DOHH2 (cell line): ENCODE measurements around the gene SLCO3A1.

Experiments used
- H3F3A ChIP-seq: fragments of 200-600 bp; sonication (generic), shearing (Covaris generic); 2 replicates; pipeline ENCODE4 v1.6.0; 2016; ENCODE audit warnings: antibody characterized with exemption, mild to moderate bottlenecking; ENCODE audit not compliant: control insufficient read depth, insufficient read depth
- H3K27ac ChIP-seq: fragments of 200-600 bp; sonication (generic); 2 replicates; pipeline ENCODE4 v1.5.1; 2014; ENCODE audit warnings: low read depth, mild to moderate bottlenecking, low read length, moderate library complexity
- H3K27me3 ChIP-seq: fragments of 200-600 bp; sonication (generic); 2 replicates; pipeline ENCODE4 v1.6.1; 2014; ENCODE audit warnings: mild to moderate bottlenecking, low read length, mixed read lengths; ENCODE audit not compliant: control insufficient read depth
- H3K36me3 ChIP-seq: fragments of 200-600 bp; sonication (generic); 2 replicates; pipeline ENCODE4 v1.6.1; 2014; ENCODE audit warnings: mild to moderate bottlenecking, low read length, moderate library complexity, mixed read lengths; ENCODE audit not compliant: control insufficient read depth
- H3K4me1 ChIP-seq: fragments of 200-600 bp; sonication (generic); 2 replicates; pipeline ENCODE4 v1.6.1; 2014; ENCODE audit warnings: mild to moderate bottlenecking, low read length, mixed read lengths; ENCODE audit not compliant: control insufficient read depth
- H3K4me2 ChIP-seq: fragments of 200-600 bp; sonication (generic); 2 replicates; pipeline ENCODE4 v1.6.0; 2014; ENCODE audit warnings: mild to moderate bottlenecking, low read length, moderate library complexity
- H3K4me3 ChIP-seq: fragments of 200-600 bp; sonication (generic); 2 replicates; pipeline ENCODE4 v1.5.1; 2014; ENCODE audit warnings: mild to moderate bottlenecking, low read length, mixed read lengths
- H3K79me2 ChIP-seq: fragments of 200-600 bp; sonication (generic); 2 replicates; pipeline ENCODE4 v1.6.1; 2014; ENCODE audit warnings: mild to moderate bottlenecking, low read length, mixed read lengths; ENCODE audit not compliant: control insufficient read depth
- H3K9me2 ChIP-seq: fragments of 200-600 bp; sonication (generic); replicated peaks from 2 replicates; pipeline ENCODE4 v1.6.1; 2014; ENCODE audit warnings: mild to moderate bottlenecking, low read length, mixed read lengths; ENCODE audit not compliant: control insufficient read depth
- H3K9me3 ChIP-seq: fragments of 200-600 bp; sonication (generic); 2 replicates; pipeline ENCODE4 v1.6.1; 2014; ENCODE audit warnings: antibody characterized with exemption, low read length, mixed read lengths; ENCODE audit not compliant: control insufficient read depth, insufficient read depth
- H4K20me1 ChIP-seq: fragments of 200-600 bp; sonication (generic); 2 replicates; pipeline ENCODE4 v1.6.0; 2014; ENCODE audit warnings: low read depth, mild to moderate bottlenecking, antibody characterized with exemption, low read length, moderate library complexity; ENCODE audit not compliant: control insufficient read depth, insufficient read depth
- CTCF ChIP-seq: fragments of 200-600 bp; sonication (generic); IDR thresholded peaks from one replicate; pipeline ENCODE4 v1.5.1; 2014; ENCODE audit warnings: antibody characterized with exemption, mild to moderate bottlenecking, low read depth, low read length; ENCODE audit not compliant: poor library complexity, severe bottlenecking
- EZH2phosphoT487 ChIP-seq: fragments of 200-600 bp; sonication (generic); IDR thresholded peaks from 2 replicates; pipeline ENCODE4 v1.6.1; 2017; ENCODE audit warnings: borderline replicate concordance, mild to moderate bottlenecking, antibody characterized with exemption, low read length, moderate library complexity, mixed read lengths

The SLCO3A1 gene

GRCh38 chr15:91966194-91966552 is 112.7 kb downstream of the SLCO3A1 start:
- H3K4me3 ChIP-seq: no peak overlapping the region
- H3K9me3 ChIP-seq: no peaks in the 10 kb centered on the region
- H4K20me1 ChIP-seq: no peaks in the 10 kb centered on the region
- H3K9me2 ChIP-seq: no peaks in the 10 kb centered on the region
- H3K79me2 ChIP-seq: no peaks in the 10 kb centered on the region
- no peaks in the 10 kb centered on the region for H3K4me1 ChIP-seq
- H3F3A ChIP-seq: no peaks in the 10 kb centered on the region
- H3K4me2 ChIP-seq: no peak overlapping the region
- TF ChIP-seq EZH2phosphoT487 (no peak), CTCF (no peak)
- no peaks in the 10 kb centered on the region for H3K27me3 ChIP-seq
- no peaks in the 10 kb centered on the region for H3K36me3 ChIP-seq
- H3K27ac ChIP-seq: no peak overlapping the region

GRCh38 chr15:91967935-91968606 is 114.6 kb downstream of the SLCO3A1 start:
- H4K20me1 ChIP-seq: no peaks in the 10 kb centered on the region
- no peak overlapping the region for H3K4me2 ChIP-seq
- no peak overlapping the region for H3K27ac ChIP-seq
- no peaks in the 10 kb centered on the region for H3K36me3 ChIP-seq
- H3K9me2 ChIP-seq: no peaks in the 10 kb centered on the region
- H3K4me3 ChIP-seq: no peak overlapping the region
- no peaks in the 10 kb centered on the region for H3K27me3 ChIP-seq
- H3K9me3 ChIP-seq: no peaks in the 10 kb centered on the region
- H3F3A ChIP-seq: no peaks in the 10 kb centered on the region
- H3K79me2 ChIP-seq: no peaks in the 10 kb centered on the region
- no peaks in the 10 kb centered on the region for H3K4me1 ChIP-seq
- TF ChIP-seq EZH2phosphoT487: no peak
- TF ChIP-seq CTCF: no peak

- Histone ChIP-seq H3K79me2 (no peaks in the 10 kb centered on the region), H3F3A (no peaks in the 10 kb centered on the region), H3K4me2 (no peak overlapping the region), H3K4me1 (no peaks in the 10 kb centered on the region), H3K27me3 (no peaks in the 10 kb centered on the region), H4K20me1 (no peaks in the 10 kb centered on the region), H3K36me3 (no peaks in the 10 kb centered on the region), H3K9me3 (no peaks in the 10 kb centered on the region), H3K27ac (no peak overlapping the region), H3K9me2 (no peaks in the 10 kb centered on the region), H3K4me3 (no peak overlapping the region)
- TF ChIP-seq CTCF (no peak), EZH2phosphoT487 (no peak)
Measured at GRCh38 chr15:91968610-91969009, 115.1 kb downstream of the SLCO3A1 start.
